ENCODE data around the gene SLC38A11.

Gene SLC38A11

GRCh38 chr2:164920430-164920829 lies 34.9 kb downstream of the SLC38A11 start:
- H3K4me1 ChIP-seq: peaks cover 16% of the 10 kb centered on the region
- in situ Hi-C loops (cut with MboI; ENCODE audit: low sequenced_read_pairs): loop anchor here (10.0 kb wide), 1 partner anchor 186 kb away; no protein-coding TSS in a partner anchor
- H3K9me3 ChIP-seq: no peaks in the 10 kb centered on the region
- no peaks in the 10 kb centered on the region for H3K36me3 ChIP-seq (replicated peaks)
- no peak overlapping the region for H3K4me3 ChIP-seq
- no peaks in the 10 kb centered on the region for H3K27me3 ChIP-seq (ENCODE audit: low read depth)
- no peak for DNase-seq (ENCODE audit: low spot score in 2 of 2)

- Histone ChIP-seq H3K27me3 (ENCODE audit: low read depth) (no peaks in the 10 kb centered on the region), H3K4me3 (no peak overlapping the region), H3K36me3 (replicated peaks) (no peaks in the 10 kb centered on the region), H3K9me3 (no peaks in the 10 kb centered on the region), H3K4me1 (peaks cover 41% of the 10 kb centered on the region)
- peak; percentile 64 to 79 for DNase-seq (ENCODE audit: low spot score in 2 of 2)
- in situ Hi-C loops (cut with MboI; ENCODE audit: low sequenced_read_pairs): no loop called here
Measured at GRCh38 chr2:164917296-164917903, 37.9 kb downstream of the SLC38A11 start.

GRCh38 chr2:164915566-164915965 lies 39.8 kb downstream of the SLC38A11 start:
- in situ Hi-C loops (cut with MboI; ENCODE audit: low sequenced_read_pairs): no loop called here
- DNase-seq (ENCODE audit: low spot score in 2 of 2): no peak
- Histone ChIP-seq H3K4me1 (peaks cover 50% of the 10 kb centered on the region), H3K36me3 (replicated peaks) (no peaks in the 10 kb centered on the region), H3K9me3 (no peaks in the 10 kb centered on the region), H3K27me3 (ENCODE audit: low read depth) (no peaks in the 10 kb centered on the region), H3K4me3 (no peak overlapping the region)

- in situ Hi-C loops (cut with MboI; ENCODE audit: low sequenced_read_pairs): no loop called here
- H3K9me3 ChIP-seq: no peaks in the 10 kb centered on the region
- H3K27me3 ChIP-seq (ENCODE audit: low read depth): no peaks in the 10 kb centered on the region
- no peak overlapping the region for H3K4me3 ChIP-seq
- peak in 1 of 2 experiments; percentile 57 for DNase-seq (ENCODE audit: low spot score in 2 of 2)
- no peaks in the 10 kb centered on the region for H3K36me3 ChIP-seq (replicated peaks)
- peaks cover 64% of the 10 kb centered on the region for H3K4me1 ChIP-seq
Measured at GRCh38 chr2:164913640-164914350, 41.5 kb downstream of the SLC38A11 start.

GRCh38 chr2:164913011-164913410 lies 42.3 kb downstream of the SLC38A11 start:
- Histone ChIP-seq H3K4me3 (no peak overlapping the region), H3K4me1 (peaks cover 64% of the 10 kb centered on the region), H3K27me3 (ENCODE audit: low read depth) (no peaks in the 10 kb centered on the region), H3K36me3 (replicated peaks) (no peaks in the 10 kb centered on the region), H3K9me3 (no peaks in the 10 kb centered on the region)
- in situ Hi-C loops (cut with MboI; ENCODE audit: low sequenced_read_pairs): no loop called here
- peak in 1 of 2 experiments; percentile 69 for DNase-seq (ENCODE audit: low spot score in 2 of 2)

GRCh38 chr2:164911832-164912231 lies 43.5 kb downstream of the SLC38A11 start:
- Histone ChIP-seq H3K27me3 (ENCODE audit: low read depth) (no peaks in the 10 kb centered on the region), H3K36me3 (replicated peaks) (no peaks in the 10 kb centered on the region), H3K9me3 (no peaks in the 10 kb centered on the region), H3K4me3 (no peak overlapping the region), H3K4me1 (peaks cover 57% of the 10 kb centered on the region)
- in situ Hi-C loops (cut with MboI; ENCODE audit: low sequenced_read_pairs): no loop called here
- no peak for DNase-seq (ENCODE audit: low spot score in 2 of 2)

- Histone ChIP-seq H3K4me1 (peaks cover 56% of the 10 kb centered on the region), H3K27me3 (ENCODE audit: low read depth) (no peaks in the 10 kb centered on the region), H3K36me3 (replicated peaks) (no peaks in the 10 kb centered on the region), H3K9me3 (no peaks in the 10 kb centered on the region), H3K4me3 (no peak overlapping the region)
- peak in 1 of 2 experiments; percentile 48 for DNase-seq (ENCODE audit: low spot score in 2 of 2)
- in situ Hi-C loops (cut with MboI; ENCODE audit: low sequenced_read_pairs): no loop called here
Measured at GRCh38 chr2:164910101-164910899, 45.0 kb downstream of the SLC38A11 start.

- DNase-seq (ENCODE audit: low spot score in 2 of 2): no peak
- Histone ChIP-seq H3K9me3 (no peaks in the 10 kb centered on the region), H3K4me1 (peaks cover 30% of the 10 kb centered on the region), H3K4me3 (no peak overlapping the region), H3K36me3 (replicated peaks) (no peaks in the 10 kb centered on the region), H3K27me3 (ENCODE audit: low read depth) (no peaks in the 10 kb centered on the region)
- in situ Hi-C loops (cut with MboI; ENCODE audit: low sequenced_read_pairs): no loop called here
Measured at GRCh38 chr2:164906947-164907346, 48.4 kb downstream of the SLC38A11 start.

- peaks cover 16% of the 10 kb centered on the region for H3K4me1 ChIP-seq
- in situ Hi-C loops (cut with MboI; ENCODE audit: low sequenced_read_pairs): no loop called here
- DNase-seq (ENCODE audit: low spot score in 2 of 2): no peak
- H3K27me3 ChIP-seq (ENCODE audit: low read depth): no peaks in the 10 kb centered on the region
- 0 out of 2 replicates have a peak, but pooled peaks cover 2% of the 10 kb centered on the region for H3K9me3 ChIP-seq
- no peaks in the 10 kb centered on the region for H3K36me3 ChIP-seq (replicated peaks)
- H3K4me3 ChIP-seq: no peak overlapping the region
Measured at GRCh38 chr2:164905307-164905706, 50.0 kb downstream of the SLC38A11 start.

GRCh38 chr2:164903951-164904350 lies 51.4 kb downstream of the SLC38A11 start:
- H3K4me1 ChIP-seq: peaks cover 13% of the 10 kb centered on the region
- no peaks in the 10 kb centered on the region for H3K27me3 ChIP-seq (ENCODE audit: low read depth)
- no peak overlapping the region for H3K4me3 ChIP-seq
- H3K36me3 ChIP-seq (replicated peaks): no peaks in the 10 kb centered on the region
- H3K9me3 ChIP-seq: 0 out of 2 replicates have a peak, but pooled peaks cover 2% of the 10 kb centered on the region
- in situ Hi-C loops (cut with MboI; ENCODE audit: low sequenced_read_pairs): no loop called here
- DNase-seq (ENCODE audit: low spot score in 2 of 2): no peak

- no peak for DNase-seq (ENCODE audit: low spot score in 2 of 2)
- Histone ChIP-seq H3K4me3 (no peak overlapping the region), H3K9me3 (0 out of 2 replicates have a peak, but pooled peaks cover 2% of the 10 kb centered on the region), H3K36me3 (replicated peaks) (no peaks in the 10 kb centered on the region), H3K4me1 (peaks cover 20% of the 10 kb centered on the region), H3K27me3 (ENCODE audit: low read depth) (no peaks in the 10 kb centered on the region)
- in situ Hi-C loops (cut with MboI; ENCODE audit: low sequenced_read_pairs): no loop called here
Measured at GRCh38 chr2:164903204-164903603, 52.1 kb downstream of the SLC38A11 start.

- Histone ChIP-seq H3K27me3 (ENCODE audit: low read depth) (no peaks in the 10 kb centered on the region), H3K9me3 (0 out of 2 replicates have a peak, but pooled peaks cover 2% of the 10 kb centered on the region), H3K36me3 (replicated peaks) (no peaks in the 10 kb centered on the region), H3K4me1 (peaks cover 39% of the 10 kb centered on the region), H3K4me3 (no peak overlapping the region)
- in situ Hi-C loops (cut with MboI; ENCODE audit: low sequenced_read_pairs): no loop called here
- no peak for DNase-seq (ENCODE audit: low spot score in 2 of 2)
Measured at GRCh38 chr2:164899121-164899520, 56.2 kb downstream of the SLC38A11 start.

- Histone ChIP-seq H3K36me3 (replicated peaks) (no peaks in the 10 kb centered on the region), H3K27me3 (ENCODE audit: low read depth) (no peaks in the 10 kb centered on the region), H3K4me3 (no peak overlapping the region), H3K9me3 (0 out of 2 replicates have a peak, but pooled peaks cover 2% of the 10 kb centered on the region), H3K4me1 (peaks cover 42% of the 10 kb centered on the region)
- peak; percentile 60 to 83 for DNase-seq (ENCODE audit: low spot score in 2 of 2)
- in situ Hi-C loops (cut with MboI; ENCODE audit: low sequenced_read_pairs): no loop called here
Measured at GRCh38 chr2:164898475-164898874, 56.9 kb downstream of the SLC38A11 start.

Measured in HAP-1 (cell line).